Subcutaneous abdominal adipose tissue (tissue), 5 donors: ENCODE results near the gene NOP10.
"Not testable (repeated sequence)": the region's sequence is repeated elsewhere in the genome, so short reads cannot be mapped to it uniquely, and the experiment has no call there.

Experiments used
- H3K27ac ChIP-seq: one replicate; pipeline ENCODE4 v1.7.0; 2013; ENCODE audit warnings: low read depth, mild to moderate bottlenecking, inconsistent platforms, low read length, moderate library complexity
- H3K27me3 ChIP-seq, 5 donors: one replicate each; pipeline ENCODE4 v1.7.0; 2013; ENCODE audit warnings: low read length in 5 of 5, inconsistent platforms in 1 of 5; ENCODE audit not compliant: control insufficient read depth in 5 of 5, insufficient read depth in 4 of 5
- H3K36me3 ChIP-seq, 5 donors: one replicate each; pipeline ENCODE4 v1.7.0; 2013; ENCODE audit warnings: low read length in 5 of 5; ENCODE audit not compliant: control insufficient read depth in 5 of 5, insufficient read depth in 5 of 5
- H3K4me1 ChIP-seq, 5 donors: one replicate each; pipeline ENCODE4 v1.7.0; 2013; ENCODE audit warnings: low read length in 5 of 5, mild to moderate bottlenecking in 3 of 5, moderate library complexity in 1 of 5; ENCODE audit not compliant: control insufficient read depth in 5 of 5, insufficient read depth in 5 of 5
- H3K4me3 ChIP-seq, 5 donors: one replicate each; pipeline ENCODE4 v1.7.0; 2013; ENCODE audit warnings: low read length in 5 of 5, low read depth in 1 of 5
- H3K9ac ChIP-seq, 5 donors: one replicate each; pipeline ENCODE4 v1.7.0; 2013; ENCODE audit warnings: low read length in 5 of 5, mild to moderate bottlenecking in 4 of 5, moderate library complexity in 3 of 5
- H3K9me3 ChIP-seq, 5 donors: one replicate each; pipeline ENCODE4 v1.7.0; 2013; ENCODE audit warnings: low read length in 5 of 5; ENCODE audit not compliant: control insufficient read depth in 5 of 5
- donor health status: healthy.
- donor health status: healthy.
- donor health status: healthy.
- donor health status: healthy.
- donor health status: healthy.

NOP10 gene

GRCh38 chr15:34358948-34359347, 16.0 kb upstream of the NOP10 start:
- Histone ChIP-seq H3K9me3 (no peaks in the 10 kb centered on the region), H3K4me1 (peaks cover 0 to 2% (median 0%) of the 10 kb centered on the region in 5 donors), H3K9ac (no peak overlapping the region), H3K27ac (no peak overlapping the region), H3K27me3 (no peaks in the 10 kb centered on the region), H3K4me3 (no peak overlapping the region), H3K36me3 (peaks cover 0 to 68% (median 32%) of the 10 kb centered on the region in 5 donors)

GRCh38 chr15:34358367-34358766, 15.4 kb upstream of the NOP10 start:
- Histone ChIP-seq H3K36me3 (peaks cover 0 to 63% (median 32%) of the 10 kb centered on the region in 5 donors), H3K4me1 (peaks cover 0 to 2% (median 0%) of the 10 kb centered on the region in 5 donors), H3K27me3 (no peaks in the 10 kb centered on the region), H3K9ac (no peak overlapping the region), H3K27ac (no peak overlapping the region), H3K4me3 (no peak overlapping the region), H3K9me3 (no peaks in the 10 kb centered on the region)

- H3K9ac ChIP-seq, result no peak overlapping the region
- no peak overlapping the region for H3K4me3 ChIP-seq
- peaks cover 0 to 57% (median 32%) of the 10 kb centered on the region in 5 donors for H3K36me3 ChIP-seq
- no peaks in the 10 kb centered on the region for H3K9me3 ChIP-seq
- no peak overlapping the region for H3K27ac ChIP-seq
- H3K27me3 ChIP-seq, result no peaks in the 10 kb centered on the region
- no peaks in the 10 kb centered on the region for H3K4me1 ChIP-seq
These were observed 14.7 kb upstream of the NOP10 start for GRCh38 chr15:34357653-34358052.

- Histone ChIP-seq H3K4me1 (no peaks in the 10 kb centered on the region), H3K27ac (no peak overlapping the region), H3K27me3 (no peaks in the 10 kb centered on the region), H3K36me3 (peaks cover 0 to 43% (median 26%) of the 10 kb centered on the region in 5 donors), H3K4me3 (no peak overlapping the region), H3K9ac (no peak overlapping the region), H3K9me3 (no peaks in the 10 kb centered on the region)
These were observed 12.3 kb upstream of the NOP10 start for GRCh38 chr15:34355241-34355640.

GRCh38 chr15:34354286-34354685, 11.3 kb upstream of the NOP10 start:
- Histone ChIP-seq H3K9me3 (no peaks in the 10 kb centered on the region), H3K27ac (no peak overlapping the region), H3K4me1 (no peaks in the 10 kb centered on the region), H3K36me3 (peaks cover 0 to 35% (median 21%) of the 10 kb centered on the region in 5 donors), H3K4me3 (no peak overlapping the region), H3K27me3 (no peaks in the 10 kb centered on the region), H3K9ac (no peak overlapping the region)

- Histone ChIP-seq H3K27me3 (no peaks in the 10 kb centered on the region), H3K27ac (no peak overlapping the region), H3K9ac (no peak overlapping the region), H3K4me1 (no peaks in the 10 kb centered on the region), H3K9me3 (no peaks in the 10 kb centered on the region), H3K36me3 (peaks cover 0 to 30% (median 17%) of the 10 kb centered on the region in 5 donors), H3K4me3 (no peak overlapping the region)
These were observed 10.7 kb upstream of the NOP10 start for GRCh38 chr15:34353627-34354026.

- H3K9me3 ChIP-seq, H3K9ac ChIP-seq, H3K27me3 ChIP-seq, H3K27ac ChIP-seq, H3K4me1 ChIP-seq, H3K4me3 ChIP-seq: not testable (repeated sequence)
- H3K36me3 ChIP-seq, result peaks cover 0 to 25% (median 13%) of the 10 kb centered on the region in 5 donors
These were observed 10.1 kb upstream of the NOP10 start for GRCh38 chr15:34352996-34353395.

- Histone ChIP-seq H3K36me3 (peaks cover 0 to 5% (median 0%) of the 10 kb centered on the region in 5 donors), H3K27me3 (no peaks in the 10 kb centered on the region), H3K9me3 (no peaks in the 10 kb centered on the region), H3K4me3 (no peak overlapping the region), H3K4me1 (no peaks in the 10 kb centered on the region), H3K9ac (no peak overlapping the region), H3K27ac (no peak overlapping the region)
These were observed 6.8 kb upstream of the NOP10 start for GRCh38 chr15:34349769-34350168.

GRCh38 chr15:34348735-34349300, 5.9 kb upstream of the NOP10 start:
- Histone ChIP-seq H3K27ac (no peak overlapping the region), H3K9ac (no peak overlapping the region), H3K9me3 (no peaks in the 10 kb centered on the region), H3K4me1 (no peaks in the 10 kb centered on the region), H3K4me3 (no peak overlapping the region), H3K36me3 (no peaks in the 10 kb centered on the region), H3K27me3 (no peaks in the 10 kb centered on the region)

- Histone ChIP-seq H3K4me3 (no peak overlapping the region), H3K27ac (no peak overlapping the region), H3K4me1 (peaks cover 0 to 4% (median 0%) of the 10 kb centered on the region in 5 donors), H3K36me3 (no peaks in the 10 kb centered on the region), H3K27me3 (no peaks in the 10 kb centered on the region), H3K9ac (no peak overlapping the region), H3K9me3 (no peaks in the 10 kb centered on the region)
These were observed 5.2 kb upstream of the NOP10 start for GRCh38 chr15:34347951-34348638.
